ENCODE measurements around the gene CMTR1.

CMTR1 gene

GRCh38 chr6:37473364-37474095 lies 40.5 kb downstream of the CMTR1 start:
- no peak for DNase-seq (ENCODE audit: low read depth)
- no peak overlapping the region for H3K4me3 ChIP-seq (ENCODE audit: low read depth, low read length)
- TF ChIP-seq POLR2A (IDR thresholded peaks at IDR 0.05; ENCODE audit: extremely low read depth, insufficient read length) = no peak
- no peak for TF ChIP-seq MYC (IDR thresholded peaks at IDR 0.05; ENCODE audit: low read depth, low read length)
- TF ChIP-seq MAX (IDR thresholded peaks at IDR 0.05; ENCODE audit: low read depth, low read length) = no peak
- no peak for TF ChIP-seq CTCF (IDR thresholded peaks at IDR 0.05; ENCODE audit: low read depth, low read length)

GRCh38 chr6:37474316-37474715 lies 41.3 kb downstream of the CMTR1 start:
- TF ChIP-seq MYC (IDR thresholded peaks at IDR 0.05; ENCODE audit: low read depth, low read length) (no peak), CTCF (IDR thresholded peaks at IDR 0.05; ENCODE audit: low read depth, low read length) (no peak), POLR2A (IDR thresholded peaks at IDR 0.05; ENCODE audit: extremely low read depth, insufficient read length) (no peak), MAX (IDR thresholded peaks at IDR 0.05; ENCODE audit: low read depth, low read length) (no peak)
- H3K4me3 ChIP-seq (ENCODE audit: low read depth, low read length) = no peak overlapping the region
- DNase-seq (ENCODE audit: low read depth) = no peak

- no peak for DNase-seq (ENCODE audit: low read depth)
- H3K4me3 ChIP-seq (ENCODE audit: low read depth, low read length) = no peak overlapping the region
These were observed 44.2 kb downstream of the CMTR1 start for GRCh38 chr6:37477191-37477590.

GRCh38 chr6:37477656-37478435 lies 44.8 kb downstream of the CMTR1 start:
- DNase-seq (ENCODE audit: low read depth) = no peak
- TF ChIP-seq POLR2A (IDR thresholded peaks at IDR 0.05; ENCODE audit: extremely low read depth, insufficient read length) = no peak

More at GRCh38 chr6:37477191-37477590, 44.2 kb downstream of the CMTR1 start:
- no peak for TF ChIP-seq MYC (IDR thresholded peaks at IDR 0.05; ENCODE audit: low read depth, low read length)
- no peak for TF ChIP-seq CTCF (IDR thresholded peaks at IDR 0.05; ENCODE audit: low read depth, low read length)
- TF ChIP-seq MAX (IDR thresholded peaks at IDR 0.05; ENCODE audit: low read depth, low read length) = no peak
- no peak for TF ChIP-seq POLR2A (IDR thresholded peaks at IDR 0.05; ENCODE audit: extremely low read depth, insufficient read length)

GRCh38 chr6:37478827-37479226 lies 45.8 kb downstream of the CMTR1 start:
- no peak for DNase-seq (ENCODE audit: low read depth)
- H3K4me3 ChIP-seq (ENCODE audit: low read depth, low read length) = no peak overlapping the region
- TF ChIP-seq CTCF (IDR thresholded peaks at IDR 0.05; ENCODE audit: low read depth, low read length) (no peak), MAX (IDR thresholded peaks at IDR 0.05; ENCODE audit: low read depth, low read length) (no peak), MYC (IDR thresholded peaks at IDR 0.05; ENCODE audit: low read depth, low read length) (no peak), POLR2A (IDR thresholded peaks at IDR 0.05; ENCODE audit: extremely low read depth, insufficient read length) (no peak)

More at GRCh38 chr6:37477656-37478435, 44.8 kb downstream of the CMTR1 start:
- H3K4me3 ChIP-seq (ENCODE audit: low read depth, low read length) = no peak overlapping the region

- DNase-seq (ENCODE audit: low read depth) = no peak
- TF ChIP-seq POLR2A (IDR thresholded peaks at IDR 0.05; ENCODE audit: extremely low read depth, insufficient read length) = no peak
- no peak for TF ChIP-seq MYC (IDR thresholded peaks at IDR 0.05; ENCODE audit: low read depth, low read length)
- no peak for TF ChIP-seq MAX (IDR thresholded peaks at IDR 0.05; ENCODE audit: low read depth, low read length)
- TF ChIP-seq CTCF (IDR thresholded peaks at IDR 0.05; ENCODE audit: low read depth, low read length) = no peak
- H3K4me3 ChIP-seq (ENCODE audit: low read depth, low read length) = no peak overlapping the region
These were observed 46.3 kb downstream of the CMTR1 start for GRCh38 chr6:37479266-37479854.
